AG08396 (cell line): Measurements from ENCODE around the gene NSD1.
"Not testable (repeated sequence)": the region's sequence is repeated elsewhere in the genome, so short reads cannot be mapped to it uniquely, and the experiment has no call there.

Experiments
- DNase-seq: peaks from one replicate; pipeline ENCODE4 v3.0.0; 2012; ENCODE audit warnings: low spot score, mixed read lengths

NSD1 gene

GRCh38 chr5:177126771-177127170 lies 6.8 kb upstream of the NSD1 start:
- DNase-seq = no peak

- DNase-seq = no peak
Measured at GRCh38 chr5:177128551-177128981, 5.0 kb upstream of the NSD1 start.

- DNase-seq = no peak
Measured at GRCh38 chr5:177130211-177131018, 3.2 kb upstream of the NSD1 start.

- DNase-seq = no peak
Measured at GRCh38 chr5:177131019-177131320, 2.6 kb upstream of the NSD1 start.

- no peak for DNase-seq
Measured at GRCh38 chr5:177131352-177132135, 2.0 kb upstream of the NSD1 start.

GRCh38 chr5:177132136-177133095 lies 1.2 kb upstream of the NSD1 start:
- peak; percentile 36 for DNase-seq

- DNase-seq = peak; percentile 72
Measured at GRCh38 chr5:177133853-177134696, 502 bp downstream of the NSD1 start.

GRCh38 chr5:177134697-177135225 lies 1.2 kb downstream of the NSD1 start:
- DNase-seq = no peak

GRCh38 chr5:177140312-177140711 lies 6.7 kb downstream of the NSD1 start:
- DNase-seq = no peak

GRCh38 chr5:177141496-177141895 lies 7.9 kb downstream of the NSD1 start:
- DNase-seq = no peak

GRCh38 chr5:177142098-177142611 lies 8.6 kb downstream of the NSD1 start:
- DNase-seq = no peak

- no peak for DNase-seq
Measured at GRCh38 chr5:177142778-177143177, 9.2 kb downstream of the NSD1 start.

- no peak for DNase-seq
Measured at GRCh38 chr5:177146891-177147638, 13.5 kb downstream of the NSD1 start.

GRCh38 chr5:177150061-177150460 lies 16.5 kb downstream of the NSD1 start:
- not testable (repeated sequence) for DNase-seq

GRCh38 chr5:177154003-177154643 lies 20.6 kb downstream of the NSD1 start:
- peak; percentile 11 for DNase-seq

- no peak for DNase-seq
Measured at GRCh38 chr5:177162379-177162778, 28.8 kb downstream of the NSD1 start.

GRCh38 chr5:177163500-177163899 lies 29.9 kb downstream of the NSD1 start:
- DNase-seq = no peak

- no peak for DNase-seq
Measured at GRCh38 chr5:177169271-177169670, 35.7 kb downstream of the NSD1 start.

GRCh38 chr5:177171961-177172360 lies 38.4 kb downstream of the NSD1 start:
- no peak for DNase-seq

GRCh38 chr5:177175336-177175735 lies 41.8 kb downstream of the NSD1 start:
- DNase-seq = no peak
